ENCODE data around the gene LIPA. TPM values are rescaled to one million over a fixed set of nuclear protein-coding genes. Genes with fewer than 3 reads are reported as not detected.

LIPA gene
- total and polyA plus RNA-seq, 2 of the 4 experiments (the other 2 are of a cell fraction): 23.1 to 31.9 TPM

DNA sequence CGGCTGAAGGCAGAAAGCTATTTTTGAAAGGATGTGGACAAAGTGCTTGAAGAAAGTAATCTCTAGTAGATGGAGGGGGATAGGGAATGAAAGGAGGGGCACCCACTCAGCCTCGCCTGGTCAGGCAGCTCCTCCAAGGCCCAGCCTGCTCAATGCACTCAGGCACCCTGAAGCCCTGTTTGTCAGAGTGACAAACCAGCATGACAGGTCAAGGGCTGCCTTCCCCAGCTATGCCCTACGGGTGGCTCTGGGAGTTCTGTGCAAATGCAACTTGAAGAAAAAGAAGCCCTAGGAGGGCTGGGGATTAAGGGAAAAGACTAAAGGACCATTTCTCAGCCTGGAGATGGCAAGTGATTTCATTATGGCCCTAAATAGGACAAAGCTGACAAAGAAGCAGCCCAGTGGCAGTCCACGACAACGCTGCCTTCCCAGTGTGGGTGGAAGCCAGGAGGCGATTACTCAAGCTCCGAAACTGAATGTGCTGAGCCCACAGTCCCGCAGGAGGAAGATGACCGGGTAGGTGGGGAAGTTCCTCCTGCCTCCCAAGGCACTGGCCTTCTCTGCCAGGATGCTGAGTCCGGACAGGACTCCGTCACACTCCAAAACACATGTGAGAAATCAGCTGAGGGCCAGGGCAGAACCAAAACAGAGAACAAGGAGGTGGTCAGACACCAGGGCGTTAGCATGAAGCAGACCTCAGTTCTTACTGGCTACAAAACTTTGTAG, 16.3 kb downstream of the LIPA start:
- in situ Hi-C loops (cut with MboI; ENCODE audit: low sequenced_read_pairs) (no loop called here), intact Hi-C loops (cut with micrococcal nuclease) (no loop called here)
- POLR2A ChIA-PET (ENCODE audit: unreplicated experiment): no interaction called here

More for the DNA sequence above, 16.3 kb downstream of the LIPA start:
- Histone ChIP-seq H3K79me1 (ENCODE audit: low read depth in 1 of 2, low read length in 2 of 2) (no peaks in the 10 kb centered on the region), H4K91ac (ENCODE audit: insufficient read depth, low read depth, low read length) (no peak overlapping the region), H3K4me2 (ENCODE audit: low read depth, low read length) (no peak overlapping the region), H3K14ac (replicated peaks; ENCODE audit: low read depth, low read length) (no peak overlapping the region), H3K23ac (ENCODE audit: low read depth, low read length) (no peak overlapping the region), H2AK5ac (ENCODE audit: low read depth, low read length) (no peak overlapping the region), H2BK20ac (ENCODE audit: low read depth, low read length) (no peak overlapping the region), H4K5ac (ENCODE audit: low read depth, low read length) (no peak overlapping the region), H2BK5ac (ENCODE audit: low read depth, low read length, poor library complexity, severe bottlenecking) (no peak overlapping the region), H3K4me1 (ENCODE audit: control insufficient read depth, insufficient read depth, low read length) (no peaks in the 10 kb centered on the region), H3K27me3 (ENCODE audit: control insufficient read depth, insufficient read depth, low read length) (no peaks in the 10 kb centered on the region), H4K8ac (ENCODE audit: low read depth in 2 of 2, low read length in 2 of 2) (no peak overlapping the region), H4K20me1 (ENCODE audit: insufficient read depth, low read length) (no peaks in the 10 kb centered on the region), H3K27ac (ENCODE audit: insufficient read depth, low read length) (no peak overlapping the region), H3K4me3 (ENCODE audit: insufficient read depth, low read depth, low read length) (no peak overlapping the region), H3K56ac (ENCODE audit: extremely low read depth, insufficient read depth, low read length) (no peak overlapping the region), H3K18ac (ENCODE audit: low read depth, low read length) (no peak overlapping the region), H2BK120ac (ENCODE audit: low read depth, low read length) (no peak overlapping the region), H2AFZ (replicated peaks; ENCODE audit: low read length, poor library complexity) (no peak overlapping the region), H3K9me1 (ENCODE audit: insufficient read depth, low read length) (peaks cover 5% of the 10 kb centered on the region; the same call in 1 of the 2 replicates), H3K4ac (ENCODE audit: low read depth, low read length) (no peak overlapping the region), H2BK15ac (ENCODE audit: low read depth, low read length) (no peak overlapping the region), H3K9me3 (ENCODE audit: control insufficient read depth, insufficient read depth, low read length) (no peaks in the 10 kb centered on the region), H3K9ac (ENCODE audit: low read depth, low read length) (no peak overlapping the region), H3K36me3 (ENCODE audit: control insufficient read depth, insufficient read depth, low read length) (no peaks in the 10 kb centered on the region), H2AK9ac (replicated peaks; ENCODE audit: low read depth, low read length, poor library complexity) (no peak overlapping the region)
- TF ChIP-seq RAD21 (IDR thresholded peaks at IDR 0.05; ENCODE audit: low read length) (no peak), SMC3 (IDR thresholded peaks at IDR 0.05; ENCODE audit: low read depth, low read length) (no peak), MXI1 (IDR thresholded peaks at IDR 0.05; ENCODE audit: borderline replicate concordance, low read depth, low read length) (no peak), FOS (IDR thresholded peaks at IDR 0.05; ENCODE audit: low read depth, low read length) (no peak), MAFK (IDR thresholded peaks at IDR 0.05; ENCODE audit: low read depth, low read length) (no peak), RFX5 (IDR thresholded peaks at IDR 0.05; ENCODE audit: low read depth, low read length) (no peak), BHLHE40 (IDR thresholded peaks at IDR 0.05; ENCODE audit: low read depth, low read length) (no peak), CHD1 (IDR thresholded peaks at IDR 0.05; ENCODE audit: low read depth, low read length) (no peak), RCOR1 (IDR thresholded peaks at IDR 0.05; ENCODE audit: insufficient replicate concordance, low read length) (no peak), MAZ (IDR thresholded peaks at IDR 0.05; ENCODE audit: borderline replicate concordance, low read depth, low read length) (no peak), POLR2A (IDR thresholded peaks at IDR 0.05; ENCODE audit: low read depth, low read length) (no peak), NFE2L2 (IDR thresholded peaks at IDR 0.05; ENCODE audit: low read depth, low read length) (no peak), CEBPB (IDR thresholded peaks at IDR 0.05; ENCODE audit: low read depth, low read length) (no peak)
- TF ChIP-seq, protein P1, sequence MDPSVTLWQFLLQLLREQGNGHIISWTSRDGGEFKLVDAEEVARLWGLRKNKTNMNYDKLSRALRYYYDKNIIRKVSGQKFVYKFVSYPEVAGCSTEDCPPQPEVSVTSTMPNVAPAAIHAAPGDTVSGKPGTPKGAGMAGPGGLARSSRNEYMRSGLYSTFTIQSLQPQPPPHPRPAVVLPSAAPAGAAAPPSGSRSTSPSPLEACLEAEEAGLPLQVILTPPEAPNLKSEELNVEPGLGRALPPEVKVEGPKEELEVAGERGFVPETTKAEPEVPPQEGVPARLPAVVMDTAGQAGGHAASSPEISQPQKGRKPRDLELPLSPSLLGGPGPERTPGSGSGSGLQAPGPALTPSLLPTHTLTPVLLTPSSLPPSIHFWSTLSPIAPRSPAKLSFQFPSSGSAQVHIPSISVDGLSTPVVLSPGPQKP (IDR thresholded peaks at IDR 0.05; ENCODE audit: borderline replicate concordance, low read depth, low read length): no peak
- TF ChIP-seq, protein P2, sequence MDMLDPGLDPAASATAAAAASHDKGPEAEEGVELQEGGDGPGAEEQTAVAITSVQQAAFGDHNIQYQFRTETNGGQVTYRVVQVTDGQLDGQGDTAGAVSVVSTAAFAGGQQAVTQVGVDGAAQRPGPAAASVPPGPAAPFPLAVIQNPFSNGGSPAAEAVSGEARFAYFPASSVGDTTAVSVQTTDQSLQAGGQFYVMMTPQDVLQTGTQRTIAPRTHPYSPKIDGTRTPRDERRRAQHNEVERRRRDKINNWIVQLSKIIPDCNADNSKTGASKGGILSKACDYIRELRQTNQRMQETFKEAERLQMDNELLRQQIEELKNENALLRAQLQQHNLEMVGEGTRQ (IDR thresholded peaks at IDR 0.05; ENCODE audit: low read depth, low read length): no peak
- TF ChIP-seq, protein P3, sequence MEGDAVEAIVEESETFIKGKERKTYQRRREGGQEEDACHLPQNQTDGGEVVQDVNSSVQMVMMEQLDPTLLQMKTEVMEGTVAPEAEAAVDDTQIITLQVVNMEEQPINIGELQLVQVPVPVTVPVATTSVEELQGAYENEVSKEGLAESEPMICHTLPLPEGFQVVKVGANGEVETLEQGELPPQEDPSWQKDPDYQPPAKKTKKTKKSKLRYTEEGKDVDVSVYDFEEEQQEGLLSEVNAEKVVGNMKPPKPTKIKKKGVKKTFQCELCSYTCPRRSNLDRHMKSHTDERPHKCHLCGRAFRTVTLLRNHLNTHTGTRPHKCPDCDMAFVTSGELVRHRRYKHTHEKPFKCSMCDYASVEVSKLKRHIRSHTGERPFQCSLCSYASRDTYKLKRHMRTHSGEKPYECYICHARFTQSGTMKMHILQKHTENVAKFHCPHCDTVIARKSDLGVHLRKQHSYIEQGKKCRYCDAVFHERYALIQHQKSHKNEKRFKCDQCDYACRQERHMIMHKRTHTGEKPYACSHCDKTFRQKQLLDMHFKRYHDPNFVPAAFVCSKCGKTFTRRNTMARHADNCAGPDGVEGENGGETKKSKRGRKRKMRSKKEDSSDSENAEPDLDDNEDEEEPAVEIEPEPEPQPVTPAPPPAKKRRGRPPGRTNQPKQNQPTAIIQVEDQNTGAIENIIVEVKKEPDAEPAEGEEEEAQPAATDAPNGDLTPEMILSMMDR (conservative IDR thresholded peaks at IDR 0.05; ENCODE audit: low read depth, low read length): no peak
- ATAC-seq (ENCODE audit: low read depth) (no peak), DNase-seq (no peak)
- BruUV-seq (replicated peaks): no TSS peak
- WGBS, 2 experiments (ENCODE audit: extremely low coverage in 2 of 2, insufficient read length in 1 of 2): 60% methylated on average over 1 of the region's 12 CpGs; no CpG with 5 or more reads in 1 of the 2 experiments
- dilution Hi-C loops (cut with HindIII; ENCODE audit: low sequenced_read_pairs, unreplicated experiment): no loop called here
- CTCF ChIA-PET: no interaction called here

Data from IMR-90 (cell line).